Hematopoietic multipotent progenitor cell (in vitro differentiated cells): ENCODE results near the gene CDCA4. TPM values are rescaled to one million over a fixed set of nuclear protein-coding genes. Genes with fewer than 3 reads are reported as not detected.

Source experiments
- DNase-seq, 3 donors: peaks; one replicate each; pipeline ENCODE4 v3.0.0-alpha.2; 2011 to 2015; ENCODE audit warnings: low read depth in 2 of 3, low spot score in 2 of 3
- total RNA-seq: library from RNA; depleted of rRNA; stranded (reverse); fragments of >200 nt; gene quantifications from one replicate; pipeline ENCODE4 v1.2.3, GENCODE V29; 2012

The CDCA4 gene
- total RNA-seq, 1 donor = 26.7 TPM

DNA sequence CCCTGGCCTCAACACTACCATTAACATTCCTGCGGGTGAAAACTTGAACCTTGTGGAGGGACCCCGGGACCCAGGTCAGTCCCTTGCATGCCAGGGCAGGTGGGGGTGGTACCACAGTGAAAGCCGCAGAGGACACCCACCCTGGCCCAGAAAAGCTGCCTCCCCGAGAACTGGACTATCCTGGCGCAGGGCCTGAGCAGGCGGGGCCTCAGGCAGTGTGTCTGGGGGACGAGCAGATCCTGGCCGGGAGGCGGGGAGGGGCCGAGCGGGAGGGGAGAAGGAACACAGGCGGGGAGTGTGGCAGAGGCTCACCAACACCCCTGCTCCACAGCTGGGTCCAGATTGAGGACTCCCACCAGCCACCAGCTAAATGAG, 52.7 kb downstream of the CDCA4 start:
- no peak for DNase-seq

DNA sequence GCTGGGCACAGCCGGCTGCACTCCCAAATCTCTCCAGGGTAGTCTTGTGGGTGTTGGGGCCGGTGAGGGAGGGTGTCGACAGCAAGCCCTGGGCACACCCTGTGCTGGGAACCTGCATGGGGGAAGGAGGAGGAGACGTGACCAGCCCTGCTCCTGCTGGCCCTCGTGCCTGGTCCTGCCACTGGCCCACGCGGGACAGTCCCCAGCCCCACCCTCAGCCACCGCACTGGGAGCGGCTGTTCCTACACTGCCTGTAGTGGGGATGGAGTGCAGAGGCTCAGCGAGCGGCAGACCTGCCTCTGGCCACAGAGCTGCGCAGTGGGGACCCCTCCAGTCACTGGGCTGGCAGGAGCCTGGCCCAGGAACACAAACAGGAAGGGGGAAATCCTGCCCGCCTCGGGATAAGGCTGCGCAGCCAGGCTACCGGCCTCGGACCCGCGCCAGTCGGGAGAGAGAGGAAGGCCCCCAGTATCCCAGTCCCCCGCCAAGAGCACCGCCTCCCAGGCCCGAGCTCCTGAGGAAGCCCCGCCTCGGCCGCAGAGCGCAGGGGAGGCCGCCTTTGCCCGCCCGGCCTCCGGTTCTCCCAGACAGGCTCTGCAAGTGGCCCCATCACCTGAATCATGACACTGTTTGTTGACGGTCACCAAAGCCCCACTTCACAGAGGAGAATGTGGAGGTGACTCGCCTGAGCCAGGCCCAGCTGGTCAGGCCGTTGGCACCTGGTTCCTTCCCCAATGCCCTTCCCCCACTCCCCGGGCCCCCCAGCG, 53.3 kb downstream of the CDCA4 start:
- DNase-seq = no peak

DNA sequence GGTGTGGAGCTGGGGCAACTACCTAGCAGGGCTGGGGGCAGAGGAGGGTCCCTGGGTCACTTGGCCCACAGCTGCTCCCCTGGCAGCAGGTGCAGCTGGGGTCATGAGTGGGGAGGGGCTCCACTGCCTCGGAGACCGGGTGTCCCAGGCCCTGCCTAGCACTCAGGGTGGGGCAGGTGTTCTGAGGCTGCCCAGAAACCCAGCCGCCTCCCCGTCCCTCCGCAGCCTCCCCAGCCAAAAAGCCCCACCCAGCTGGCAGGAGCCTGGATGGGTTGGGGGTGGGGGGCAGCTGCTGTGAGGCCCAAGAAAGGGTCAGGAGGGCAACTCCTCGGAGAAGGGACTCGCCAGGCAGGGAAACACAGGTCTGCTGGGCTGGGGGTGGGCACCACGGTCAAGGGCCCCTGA, 53.9 kb downstream of the CDCA4 start:
- DNase-seq = no peak

DNA sequence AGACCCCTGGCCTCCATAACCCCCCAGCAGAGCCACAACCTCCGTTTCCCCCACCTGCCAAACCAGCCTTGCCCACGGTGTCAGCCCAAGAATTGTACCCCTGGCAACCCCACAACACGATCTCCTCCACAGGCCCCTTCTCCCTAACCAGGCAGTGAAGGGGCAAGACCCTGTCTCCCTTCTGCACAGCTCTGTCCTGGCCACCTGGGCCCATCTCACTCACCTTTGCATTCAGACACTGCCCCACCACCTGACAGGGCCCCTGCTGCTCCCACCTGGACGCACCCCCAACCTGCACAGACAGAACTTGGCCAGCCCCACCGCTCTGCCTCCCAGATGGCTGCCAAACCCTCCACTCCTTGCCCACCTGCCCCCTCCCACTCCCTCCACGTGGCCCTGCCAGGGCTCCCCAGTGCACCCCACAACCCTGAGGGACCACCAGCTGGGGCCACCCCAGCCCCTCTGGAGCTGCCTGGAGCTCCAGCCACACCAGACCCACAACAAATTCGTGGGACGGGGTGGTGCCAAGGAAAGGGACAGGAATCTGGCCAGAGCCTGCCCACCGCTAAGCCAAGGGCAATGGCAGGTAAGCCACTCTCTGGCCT, 54.5 kb downstream of the CDCA4 start:
- DNase-seq = no peak

DNA sequence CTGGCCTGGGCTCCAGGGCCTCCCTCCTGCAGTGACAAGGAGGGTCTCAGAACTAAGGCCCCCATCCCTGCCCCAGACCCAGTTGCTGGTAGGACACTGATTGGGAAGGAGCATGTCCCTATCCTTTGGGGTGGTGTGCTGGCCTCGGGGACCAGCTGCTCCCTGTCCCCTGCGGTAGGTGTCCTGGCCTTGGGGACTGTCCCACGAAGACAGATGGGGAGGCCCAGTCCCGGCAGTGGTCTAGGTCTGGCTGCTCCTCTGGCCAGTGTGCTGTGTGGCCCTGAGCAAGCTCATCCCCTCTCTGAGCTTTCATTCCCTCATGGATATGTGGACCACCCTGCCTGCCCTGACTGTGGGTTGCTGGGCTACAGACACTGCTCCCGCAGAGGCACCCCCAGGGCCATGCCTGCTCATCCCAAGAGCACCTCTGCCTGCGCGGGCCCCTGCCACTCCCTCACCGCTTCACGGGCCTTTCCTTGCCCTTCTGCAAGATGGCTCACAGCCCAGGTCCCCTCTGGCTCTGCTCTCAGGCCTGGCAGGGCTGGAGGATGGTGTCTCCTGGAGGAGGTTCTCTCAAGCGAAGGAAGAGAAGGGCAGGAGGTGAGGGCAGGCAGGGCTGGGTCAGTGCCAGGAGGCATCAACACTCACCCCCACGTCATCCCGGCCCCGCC, 55.2 kb downstream of the CDCA4 start:
- DNase-seq = no peak

DNA sequence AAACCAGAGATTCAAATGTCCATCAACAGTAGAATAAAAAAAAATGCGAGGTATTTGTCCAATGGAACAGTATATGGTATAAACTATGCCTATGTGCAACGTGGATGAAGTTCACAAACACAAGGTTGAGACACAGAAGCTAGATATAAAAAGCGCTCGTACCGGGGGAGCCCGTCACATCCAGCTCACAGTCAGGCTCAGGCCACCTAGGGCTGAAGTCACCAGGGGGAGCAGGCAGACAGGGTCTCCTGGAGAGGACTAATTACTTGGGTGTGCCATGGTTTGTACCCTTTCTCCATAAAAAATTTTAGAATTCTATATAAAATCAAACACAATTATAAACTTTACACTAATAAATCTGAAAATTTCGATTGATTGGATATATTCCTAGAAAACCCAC, 56.3 kb downstream of the CDCA4 start:
- no peak for DNase-seq

Other genes with a start within 250 kb of the CDCA4 start
- gene AKT1, start 225.3 kb downstream of the CDCA4 start, total RNA-seq = 130 TPM
- gene ZBTB42, start 220.0 kb downstream of the CDCA4 start, total RNA-seq = 11.8 TPM
- gene CEP170B, start 155.8 kb downstream of the CDCA4 start, total RNA-seq = 0.81 TPM
- 25.6 TPM for gene PLD4, start 96.2 kb downstream of the CDCA4 start, total RNA-seq
- gene AHNAK2, start 42.7 kb downstream of the CDCA4 start, total RNA-seq = under 0.01 TPM
- gene CLBA1, start 35.3 kb downstream of the CDCA4 start, total RNA-seq = 7.3 TPM
- 13.5 TPM for gene GPR132, start 44.3 kb upstream of the CDCA4 start, total RNA-seq
- gene JAG2, start 147.7 kb upstream of the CDCA4 start, total RNA-seq = 1.1 TPM
- gene NUDT14, start 160.2 kb upstream of the CDCA4 start, total RNA-seq = 8.9 TPM
- 10.2 TPM for gene BTBD6, start 227.4 kb upstream of the CDCA4 start, total RNA-seq